GM20000 (cell line): ENCODE data around the gene JCAD.

ENCODE experiments used
- DNase-seq: peaks from one replicate; pipeline ENCODE4 v3.0.0; 2012; ENCODE audit warnings: low spot score
- CTCF ChIP-seq: IDR thresholded peaks from 2 replicates; pipeline ENCODE4 v1.5.1; 2012; ENCODE audit warnings: mild to moderate bottlenecking, control low read depth; ENCODE audit errors: extremely low read depth, missing control alignments

Gene JCAD

DNA sequence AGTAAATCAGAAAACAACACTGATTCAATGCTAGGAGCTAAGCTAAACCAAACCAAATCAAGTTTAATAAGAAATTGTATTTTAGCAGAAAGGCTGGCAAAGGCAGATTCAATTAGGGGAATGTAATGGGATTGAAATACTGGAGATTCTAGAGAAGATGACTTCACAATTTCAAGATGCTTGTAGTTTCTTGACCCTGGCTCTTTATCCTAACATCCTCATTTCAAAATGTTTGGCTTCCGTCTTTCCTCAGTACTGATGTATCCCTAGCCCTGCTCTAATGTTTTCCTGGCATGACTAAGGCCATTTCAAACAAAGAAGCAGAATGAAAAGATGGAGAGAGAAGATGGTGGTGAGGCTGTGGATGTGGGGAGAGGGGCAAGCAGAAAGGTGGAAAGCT lies 2.7 kb upstream of the JCAD start:
- no peak for DNase-seq
- TF ChIP-seq CTCF, result no peak

- TF ChIP-seq CTCF, result no peak
- no peak for DNase-seq
These were observed 735 bp downstream of the JCAD start for GRCh38 chr10:30058570-30059132.

GRCh38 chr10:30057894-30058556 lies 1.4 kb downstream of the JCAD start:
- no peak for TF ChIP-seq CTCF
- no peak for DNase-seq

- TF ChIP-seq CTCF, result no peak
- DNase-seq, result no peak
These were observed 2.0 kb downstream of the JCAD start for GRCh38 chr10:30057421-30057841.

DNA sequence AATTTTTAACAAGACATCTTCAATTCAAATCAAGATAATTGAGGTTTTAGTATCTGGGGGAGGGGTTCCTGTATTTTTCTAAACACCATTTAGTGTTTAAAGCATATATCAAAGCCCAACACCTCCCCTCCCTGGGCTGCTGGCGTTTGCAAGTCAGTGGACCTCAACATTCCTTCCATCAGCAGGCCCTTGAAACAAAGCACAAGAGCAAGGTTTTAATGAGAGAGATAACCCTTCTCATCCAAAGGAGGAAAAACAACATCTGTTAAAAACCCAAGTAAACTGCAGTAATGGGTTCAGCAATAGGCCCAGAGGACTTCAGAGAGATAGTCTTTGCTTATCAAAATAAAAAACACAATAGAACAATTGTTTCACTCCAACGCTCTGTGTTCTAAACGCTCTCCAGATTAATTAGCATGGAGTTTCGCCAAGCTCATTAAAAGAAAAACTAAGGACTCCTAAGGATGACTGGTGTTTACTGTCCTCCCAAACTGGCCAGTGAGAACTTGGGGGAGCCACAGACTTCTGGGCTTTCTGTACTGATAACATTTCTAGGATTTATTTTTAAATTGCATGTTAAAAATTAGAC lies 2.5 kb downstream of the JCAD start:
- DNase-seq, result no peak
- TF ChIP-seq CTCF, result no peak

DNA sequence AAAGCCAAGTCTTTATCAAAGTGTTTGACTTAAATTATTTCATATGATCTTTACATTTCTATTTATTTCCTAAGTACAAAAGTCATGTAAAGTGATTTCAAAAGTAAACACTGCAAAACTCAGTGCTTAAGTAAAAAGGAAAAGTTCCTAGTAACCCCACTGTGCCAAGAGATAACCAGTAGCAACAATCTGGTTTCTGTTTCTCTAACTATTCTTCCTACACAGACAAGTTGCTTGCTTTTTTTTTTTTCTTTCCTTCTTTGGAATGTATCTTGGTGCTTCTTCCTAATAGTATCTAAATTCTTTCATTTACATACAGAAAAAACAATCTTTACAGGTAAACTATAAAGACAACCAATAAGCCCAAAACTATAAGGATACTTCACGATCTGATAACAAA lies 3.1 kb downstream of the JCAD start:
- TF ChIP-seq CTCF, result no peak
- no peak for DNase-seq

GRCh38 chr10:30055226-30055662 lies 4.1 kb downstream of the JCAD start:
- DNase-seq, result no peak
- no peak for TF ChIP-seq CTCF
